Fibroblast of skin of left quadriceps (primary cell): ENCODE results near the gene MC1R.
A peak's percentile ranks its signal among the peaks of the same experiment; 100 is the strongest.

Source experiments
- DNase-seq, 2 experiments: peaks; one replicate each; pipeline ENCODE4 v3.0.0-alpha.2; 2013; ENCODE audit warnings: low read depth in 2 of 2

MC1R gene

DNA sequence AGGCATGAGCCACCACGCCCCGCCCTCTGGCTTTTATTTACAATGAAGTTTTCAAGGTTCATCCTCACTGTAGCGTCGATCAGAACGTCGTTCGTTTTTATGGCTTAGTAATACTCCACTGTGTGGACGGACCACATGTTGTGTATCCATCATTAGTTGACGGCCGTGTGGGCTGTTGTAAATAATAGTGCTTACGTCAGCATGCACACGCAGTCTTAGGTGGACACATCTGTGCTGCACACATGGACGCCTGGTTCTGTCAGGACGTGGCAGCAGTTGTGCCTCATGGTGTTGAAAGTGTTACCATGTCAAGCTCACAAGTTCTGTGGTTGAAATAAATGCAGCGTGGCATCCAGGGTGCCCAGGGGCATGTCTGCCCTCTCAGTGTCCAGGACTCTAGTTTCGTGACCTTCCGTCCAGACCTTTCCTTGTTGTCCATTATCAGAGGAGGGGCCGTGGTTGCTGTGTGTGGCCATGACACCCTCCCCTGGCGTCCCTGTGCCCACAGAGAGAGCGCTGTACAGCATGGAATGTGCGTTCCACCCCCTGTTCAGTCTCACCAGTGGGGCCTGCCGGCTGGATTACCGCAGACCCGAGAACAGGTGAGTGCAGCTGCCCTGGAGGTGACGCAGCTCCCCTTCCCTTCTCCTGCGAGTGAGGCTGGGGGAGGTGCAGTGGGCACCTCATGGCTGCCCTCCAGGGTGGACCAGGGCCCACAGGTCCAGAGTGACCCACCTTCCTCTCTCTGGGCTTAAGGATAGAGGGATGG is 23.0 kb upstream of the MC1R start:
- DNase-seq = no peak

DNA sequence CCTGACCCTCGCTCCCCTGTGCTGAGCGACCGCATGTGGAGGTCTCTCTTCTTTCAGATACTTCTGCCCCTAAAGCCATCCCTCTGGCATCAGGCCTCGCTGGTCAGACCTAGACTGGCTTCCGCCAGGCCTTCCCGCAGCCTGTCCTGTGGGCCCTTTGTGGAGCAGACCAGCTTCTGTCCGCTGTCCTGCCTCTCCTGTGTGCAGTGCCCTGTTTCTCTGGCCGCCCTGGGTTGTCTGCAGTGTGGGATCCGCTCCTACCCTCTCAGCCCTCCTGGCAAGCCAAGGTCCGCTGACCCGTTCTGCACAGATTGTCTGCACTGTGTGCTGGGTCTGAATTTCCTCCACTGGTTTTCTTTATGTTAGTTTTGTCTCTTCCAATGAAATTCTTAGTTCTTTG is 21.5 kb upstream of the MC1R start:
- DNase-seq = no peak

DNA sequence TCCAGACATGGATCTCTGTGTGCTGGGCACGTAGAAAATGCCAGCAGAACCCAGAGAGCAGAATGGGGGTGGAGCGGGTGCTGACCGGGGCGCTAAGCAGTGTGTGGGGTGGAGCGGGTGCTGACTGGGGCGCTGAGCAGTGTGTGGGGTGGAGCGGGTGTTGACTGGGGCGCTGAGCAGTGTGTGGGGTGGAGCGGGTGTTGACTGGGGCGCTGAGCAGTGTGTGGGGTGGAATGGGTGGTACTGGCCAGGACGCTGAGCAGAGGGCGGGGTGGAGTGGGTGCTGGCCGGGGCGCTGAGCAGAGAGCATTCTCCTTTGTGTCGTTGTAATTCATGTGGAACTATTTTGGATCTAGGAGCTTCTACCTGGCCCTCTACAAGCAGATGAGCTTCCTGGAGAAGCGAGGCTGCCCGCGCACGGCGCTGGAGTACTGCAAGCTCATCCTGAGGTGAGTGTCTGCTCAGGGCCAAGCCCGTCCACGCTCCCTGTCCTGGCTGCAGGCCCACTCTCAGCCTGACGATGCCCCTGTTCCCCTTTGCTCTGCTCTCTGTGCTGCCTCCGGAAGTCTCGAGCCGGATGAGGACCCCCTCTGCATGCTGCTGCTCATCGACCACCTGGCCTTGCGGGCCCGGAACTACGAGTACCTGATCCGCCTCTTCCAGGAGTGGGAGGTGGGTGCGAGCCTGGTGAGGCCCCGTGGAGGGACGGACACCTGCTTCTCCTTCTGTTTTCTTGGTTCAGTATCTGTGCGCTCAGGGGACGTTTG is 20.3 kb upstream of the MC1R start:
- no peak for DNase-seq

DNA sequence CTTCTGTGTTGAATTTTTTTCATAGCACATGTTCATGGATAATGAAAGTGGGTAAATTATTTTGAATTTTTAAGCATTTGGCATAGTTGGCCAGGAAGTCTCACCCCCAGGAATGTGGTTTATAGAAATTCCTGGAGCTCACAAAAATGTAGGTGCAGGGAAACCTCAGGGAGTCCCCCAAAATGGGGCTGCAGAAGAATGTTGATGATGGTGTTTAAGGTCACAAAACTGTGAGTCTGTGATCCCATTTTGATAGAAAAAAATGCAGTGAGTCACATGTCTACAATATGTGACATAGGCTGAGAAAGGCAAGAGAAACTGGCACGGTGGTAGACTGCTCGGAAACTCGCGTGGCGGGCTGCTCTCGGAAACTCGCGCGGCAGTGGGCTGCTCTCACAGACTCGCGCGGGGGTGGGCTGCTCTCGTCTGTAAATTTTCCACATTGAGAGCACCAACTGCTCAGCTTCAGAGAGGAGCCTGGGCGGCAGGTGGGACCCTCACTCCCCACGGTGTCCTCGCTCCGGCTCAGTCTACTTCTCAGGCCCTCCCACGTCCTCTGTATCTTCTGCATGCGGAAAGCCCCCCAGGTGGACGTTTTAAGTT is 18.7 kb upstream of the MC1R start:
- DNase-seq = no peak

DNA sequence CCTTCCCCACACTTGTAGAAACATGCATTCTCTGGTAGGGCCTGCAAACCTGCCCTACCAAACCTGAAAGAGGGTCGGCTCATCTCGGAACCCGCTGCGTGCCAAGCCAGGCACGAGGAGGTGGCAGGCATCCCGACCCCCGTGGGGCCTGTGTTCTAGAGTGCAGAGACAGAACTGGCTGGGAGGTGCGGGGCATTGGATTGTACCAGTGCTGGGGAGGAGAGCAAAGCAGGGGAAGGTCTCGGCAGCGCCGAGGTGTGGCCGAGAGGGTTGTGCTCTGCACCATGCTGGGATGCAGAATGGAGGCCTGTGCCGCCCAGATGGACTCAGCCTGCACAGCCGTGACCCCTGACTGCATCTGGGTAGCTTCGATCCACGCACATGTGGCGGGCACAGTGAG is 17.8 kb upstream of the MC1R start:
- no peak for DNase-seq

DNA sequence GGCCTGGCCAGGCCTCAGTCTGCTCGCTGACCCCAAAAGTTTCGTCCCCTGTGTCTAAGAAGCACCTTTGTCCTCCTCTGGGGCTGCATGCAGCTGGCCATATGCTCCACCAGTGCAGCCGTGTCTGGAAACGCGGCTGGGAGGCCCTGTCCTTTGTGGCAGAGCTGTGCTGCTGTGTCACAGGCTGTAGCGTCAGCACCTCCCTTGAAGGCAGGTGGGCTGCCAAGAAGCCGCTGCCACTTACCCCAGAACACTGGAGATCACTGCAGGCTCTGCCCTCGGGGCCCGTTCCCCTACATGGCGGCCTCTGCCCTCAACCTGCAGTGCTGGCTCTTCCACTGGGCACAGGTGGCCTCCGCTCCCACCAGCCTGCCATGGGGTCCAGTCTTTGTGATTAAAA is 15.7 kb upstream of the MC1R start:
- DNase-seq = no peak

DNA sequence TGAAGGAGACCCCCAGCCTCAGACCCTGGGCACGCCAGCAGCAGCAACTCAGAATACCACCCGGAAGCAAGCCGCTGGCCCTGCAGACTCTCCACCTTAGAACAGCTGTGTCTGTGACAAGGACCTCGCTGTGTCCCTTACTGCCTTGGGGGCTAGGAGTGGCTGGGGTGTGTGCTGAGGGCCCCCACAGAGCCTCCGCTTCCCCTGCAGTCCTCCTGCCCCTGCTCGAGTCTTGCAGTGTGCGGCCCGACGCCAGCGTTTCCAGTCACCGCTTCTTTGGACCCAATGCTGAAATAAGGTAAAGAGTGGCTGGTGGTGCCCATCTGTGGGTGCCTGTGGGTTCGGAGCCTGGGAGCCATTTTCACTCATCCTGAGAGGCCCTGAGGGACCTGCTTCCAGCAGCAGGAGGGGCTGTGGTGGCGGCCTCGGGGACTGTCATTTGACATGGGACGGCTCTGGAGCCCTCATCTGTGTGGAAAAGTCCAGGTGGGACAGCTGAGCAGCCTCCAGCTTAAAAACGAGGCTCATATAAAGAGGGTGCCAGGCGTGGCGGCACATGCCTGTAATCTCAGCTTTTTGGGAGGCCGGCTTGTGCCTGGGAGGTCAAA is 14.7 kb upstream of the MC1R start:
- no peak for DNase-seq

DNA sequence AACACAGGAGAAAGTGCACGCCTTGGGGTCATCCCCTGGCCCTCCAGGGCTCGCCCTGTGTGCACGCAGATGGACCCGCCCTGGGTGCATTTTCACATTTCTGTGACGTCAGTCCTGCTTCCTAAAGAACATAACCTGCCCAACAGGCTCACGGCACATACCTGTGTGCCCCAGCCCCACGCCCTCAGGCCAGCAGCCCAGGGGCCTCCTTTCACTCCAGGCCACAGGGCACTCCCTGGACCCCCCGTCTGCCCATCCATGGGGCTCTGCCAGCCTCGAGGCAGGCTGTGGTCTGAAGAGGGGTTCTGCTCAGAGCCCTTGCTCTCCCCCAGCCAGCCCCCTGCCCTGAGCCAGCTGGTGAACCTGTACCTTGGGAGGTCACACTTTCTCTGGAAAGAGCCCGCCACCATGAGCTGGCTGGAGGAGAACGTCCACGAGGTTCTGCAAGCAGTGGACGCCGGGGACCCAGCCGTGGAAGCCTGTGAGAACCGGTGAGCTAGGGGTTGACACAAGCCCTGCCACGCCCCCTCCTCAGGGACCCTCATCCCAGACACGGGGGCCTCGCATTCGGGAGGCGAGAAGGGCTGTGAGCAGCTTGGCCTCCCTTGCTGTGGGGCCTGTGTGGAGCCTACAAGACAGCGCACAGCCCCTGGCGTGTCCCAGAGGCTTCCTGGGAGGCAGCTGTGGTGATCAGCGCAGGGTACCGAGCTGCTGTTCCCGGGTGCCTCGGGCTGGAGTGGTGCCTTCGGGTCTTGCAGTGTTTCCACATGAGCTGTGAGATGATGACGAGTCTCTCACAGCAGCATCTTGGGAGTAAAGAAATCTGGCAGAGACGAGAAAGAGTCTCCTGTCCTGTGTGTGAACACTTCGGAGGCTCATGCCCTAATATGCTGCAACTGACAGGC is 13.8 kb upstream of the MC1R start:
- no peak for DNase-seq

DNA sequence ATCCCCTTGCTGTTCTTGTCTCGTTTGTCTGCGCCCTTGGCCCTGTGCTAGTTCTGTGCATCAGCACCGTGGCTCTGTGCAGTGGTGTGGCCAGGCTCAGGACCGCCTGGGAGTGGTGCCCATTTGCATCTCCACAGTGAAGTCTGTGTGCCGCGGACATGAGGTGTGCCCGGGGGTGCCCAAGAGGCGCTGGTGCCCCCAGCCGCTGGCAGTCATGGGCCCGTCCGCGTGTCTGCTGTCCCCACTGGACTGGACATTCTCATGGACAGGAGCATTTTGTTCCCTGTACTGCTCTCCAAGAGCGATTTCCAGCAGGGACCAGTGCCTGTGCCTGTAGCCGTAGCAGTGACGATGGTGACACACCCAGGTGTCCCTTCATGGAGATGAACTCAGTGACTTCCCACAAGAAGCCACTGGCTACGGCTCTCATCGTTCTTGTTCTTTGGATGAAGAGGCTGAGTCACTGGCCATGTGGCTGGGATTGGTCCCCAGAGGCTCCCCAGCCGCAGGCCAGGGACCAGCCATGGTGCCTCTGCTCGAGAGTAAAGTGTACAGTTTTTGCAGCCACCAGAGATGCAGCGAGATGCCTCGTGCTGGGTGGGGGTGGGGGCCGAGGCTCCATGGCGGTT is 13.0 kb upstream of the MC1R start:
- DNase-seq = no peak

DNA sequence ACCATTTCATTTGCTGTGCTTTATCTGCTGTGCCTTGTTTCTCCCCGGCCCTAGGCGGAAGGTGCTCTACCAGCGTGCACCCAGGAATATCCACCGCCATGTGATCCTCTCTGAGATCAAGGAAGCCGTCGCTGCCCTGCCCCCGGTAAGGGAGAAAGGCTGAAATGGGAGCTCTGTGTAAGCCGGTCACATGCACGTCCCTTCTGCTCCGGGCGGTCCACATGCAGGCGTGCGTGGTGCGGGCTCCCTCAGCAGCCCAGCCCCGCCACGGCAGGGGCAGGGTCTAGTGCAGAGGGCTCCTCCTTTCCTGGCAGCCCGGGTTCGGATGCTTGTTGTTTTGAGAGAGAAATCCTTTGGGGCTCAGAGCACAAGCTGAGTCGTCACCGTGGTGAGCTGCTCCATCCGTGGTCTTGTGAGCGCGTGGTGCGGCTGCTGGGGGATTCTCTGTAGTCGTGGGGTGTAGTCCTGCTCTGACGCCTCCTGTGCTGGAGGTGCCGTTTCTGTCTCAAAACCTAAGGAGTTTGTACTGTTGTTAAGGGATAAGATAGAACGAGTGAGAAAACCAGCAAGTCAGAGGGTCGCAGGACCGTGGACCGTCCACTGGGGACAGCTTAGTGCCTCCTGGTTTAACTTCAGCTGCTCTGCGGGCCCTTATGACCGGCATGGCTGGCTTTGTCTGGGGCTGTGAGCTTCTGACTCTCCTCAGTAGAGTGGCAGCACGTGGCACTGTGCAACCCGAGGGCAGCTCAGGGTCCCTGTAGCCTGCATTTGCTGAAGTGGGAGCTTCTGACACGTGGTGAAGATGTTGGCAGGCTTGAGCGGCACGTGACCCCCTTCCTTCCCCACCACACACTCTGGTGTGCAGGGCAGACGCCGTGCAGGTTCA is 12.3 kb upstream of the MC1R start:
- DNase-seq = no peak

DNA sequence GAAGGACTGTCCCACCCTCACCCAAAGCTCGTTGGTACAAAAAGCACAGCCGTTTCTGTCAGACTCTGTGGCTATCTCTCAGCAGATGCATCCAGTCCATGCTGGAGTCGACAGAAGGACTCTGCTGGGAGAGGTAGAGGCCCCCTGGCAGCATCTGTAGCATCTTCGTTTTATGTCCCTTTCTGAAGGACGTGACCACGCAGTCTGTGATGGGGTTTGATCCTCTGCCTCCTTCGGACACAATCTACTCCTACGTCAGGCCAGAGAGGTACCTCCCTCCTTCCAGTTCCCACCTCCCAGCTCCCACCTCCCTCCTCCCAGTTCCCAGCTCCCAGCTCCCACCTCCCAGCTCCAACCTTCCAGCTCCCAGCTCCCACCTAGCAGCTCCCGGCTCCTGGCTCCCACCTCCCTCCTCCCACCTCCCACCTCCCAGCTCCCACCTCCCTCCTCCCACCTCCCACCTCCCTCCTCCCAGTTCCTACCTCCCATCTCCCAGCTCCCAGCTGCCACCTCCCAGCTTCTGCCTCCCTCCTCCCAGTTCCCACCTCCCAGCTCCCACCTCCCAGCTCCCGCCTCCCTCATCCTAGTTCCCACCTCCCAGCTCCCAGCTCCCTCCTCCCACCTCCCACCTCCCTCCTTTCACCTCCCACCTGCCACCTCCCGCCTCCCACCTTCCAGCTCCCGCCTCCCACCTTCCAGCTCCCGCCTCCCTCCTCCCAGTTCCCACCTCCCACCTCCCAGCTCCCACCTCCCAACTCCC is 11.4 kb upstream of the MC1R start:
- DNase-seq = no peak

DNA sequence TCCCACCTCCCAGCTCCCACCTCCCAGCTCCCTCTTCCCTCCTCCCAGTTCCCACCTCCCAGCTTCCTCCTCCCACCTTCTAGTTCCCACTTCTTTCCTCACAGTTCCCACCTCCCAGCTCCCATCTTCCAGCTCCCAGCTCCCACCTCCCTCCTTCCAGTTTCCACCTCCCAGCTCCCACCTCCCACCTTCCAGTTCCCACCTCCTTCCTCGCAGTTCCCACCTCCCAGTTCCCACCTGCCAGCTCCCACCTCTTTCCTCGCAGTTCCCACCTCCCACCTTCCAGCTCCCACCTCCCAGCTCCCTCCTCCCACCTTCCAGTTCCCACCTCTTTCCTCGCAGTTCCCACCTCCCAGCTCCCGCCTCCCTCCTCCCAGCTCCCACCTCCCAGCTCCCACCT is 10.4 kb upstream of the MC1R start:
- no peak for DNase-seq

DNA sequence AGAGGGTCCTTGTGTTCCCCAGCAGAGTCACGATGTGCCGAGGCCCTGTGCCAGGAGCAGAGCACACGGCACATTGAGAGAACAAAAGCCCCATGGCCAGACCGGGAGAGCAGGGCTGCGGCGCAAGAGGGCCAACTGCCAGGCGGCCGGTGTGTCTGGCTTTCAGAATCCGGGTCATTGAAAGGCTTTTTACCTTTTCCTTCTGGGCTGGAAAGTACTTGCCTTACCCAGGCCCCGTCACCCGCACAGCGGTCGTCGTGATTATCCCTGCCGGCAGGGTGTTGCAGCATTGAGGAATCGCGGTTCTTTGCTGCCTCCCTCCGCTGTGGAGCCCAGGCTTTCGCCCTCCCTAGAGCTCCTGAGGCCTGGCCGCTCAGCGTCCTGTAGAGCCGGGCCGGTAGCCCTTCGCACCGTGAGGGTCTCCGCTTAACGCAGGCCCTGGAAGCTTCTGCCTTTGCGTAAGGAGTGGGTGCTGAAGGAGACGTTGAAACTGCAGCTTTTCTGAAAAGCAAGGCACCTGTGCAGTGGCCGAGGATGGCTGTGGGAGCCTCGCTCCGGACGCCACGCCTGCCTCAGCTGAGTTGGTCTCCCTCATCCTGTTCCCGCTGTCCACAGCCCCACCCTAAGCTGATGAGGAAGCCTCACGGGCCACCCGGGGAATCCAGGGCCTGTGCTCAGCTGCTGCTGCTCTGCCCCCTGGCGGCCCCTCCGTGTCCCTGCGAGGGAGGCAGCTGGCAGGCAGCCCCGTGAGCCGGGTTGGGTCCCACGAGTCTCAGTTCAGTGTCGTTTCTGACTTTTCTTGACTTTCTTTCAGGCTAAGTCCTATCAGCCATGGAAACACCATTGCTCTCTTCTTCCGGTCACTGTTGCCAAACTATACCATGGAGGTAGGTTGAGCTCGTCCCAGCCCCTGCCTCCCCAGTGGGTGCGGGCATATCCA is 8.6 kb upstream of the MC1R start:
- DNase-seq = peak in 1 of 2 experiments; percentile 34

DNA sequence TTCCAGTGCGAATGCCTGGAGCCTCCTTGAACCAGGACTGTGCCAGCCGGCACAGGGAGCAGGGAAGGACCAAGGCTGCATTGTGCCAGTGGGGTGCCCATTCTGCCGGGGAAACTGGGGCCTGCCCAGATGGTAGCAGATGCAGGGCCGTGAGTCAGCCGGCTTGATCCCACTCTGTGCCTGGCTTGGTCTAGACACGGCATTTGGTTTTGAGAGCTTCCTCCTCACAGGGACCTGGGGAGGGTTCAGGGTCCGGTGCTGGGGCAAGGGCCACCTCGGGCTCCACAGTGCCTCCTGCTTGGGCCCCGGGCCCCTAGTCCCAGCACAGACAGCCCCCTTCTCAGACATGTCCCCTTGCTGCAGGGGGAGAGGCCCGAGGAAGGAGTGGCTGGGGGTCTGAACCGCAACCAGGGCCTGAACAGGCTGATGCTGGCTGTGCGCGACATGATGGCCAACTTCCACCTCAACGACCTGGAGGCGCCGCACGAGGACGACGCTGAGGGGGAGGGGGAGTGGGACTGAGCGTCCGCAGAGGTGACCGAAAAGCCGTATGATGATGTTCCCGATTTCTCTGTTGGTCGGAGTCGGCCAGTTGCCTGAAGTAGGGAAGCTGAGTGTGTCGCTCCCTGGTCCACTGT is 7.8 kb upstream of the MC1R start:
- DNase-seq = no peak

DNA sequence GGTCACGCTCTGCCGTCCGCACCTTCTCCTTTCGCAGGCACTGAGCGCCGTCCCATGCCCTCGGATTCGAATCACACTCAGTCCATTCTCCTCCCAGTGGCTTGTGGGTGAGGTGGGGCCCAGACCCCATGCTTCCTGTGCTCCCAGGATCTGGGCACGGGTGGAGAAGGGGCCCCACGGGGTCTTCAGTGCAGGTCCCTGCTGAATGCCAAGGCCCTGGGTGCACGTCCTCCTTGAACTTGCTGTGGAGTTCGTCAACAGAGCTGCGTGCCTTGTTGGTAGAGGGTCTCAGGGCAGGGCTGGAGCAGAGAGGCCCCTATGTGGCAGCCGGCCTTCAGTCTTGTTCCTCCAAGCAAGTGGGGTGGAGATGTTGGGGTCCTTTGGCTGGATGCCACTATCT is 7.3 kb upstream of the MC1R start:
- DNase-seq = no peak

DNA sequence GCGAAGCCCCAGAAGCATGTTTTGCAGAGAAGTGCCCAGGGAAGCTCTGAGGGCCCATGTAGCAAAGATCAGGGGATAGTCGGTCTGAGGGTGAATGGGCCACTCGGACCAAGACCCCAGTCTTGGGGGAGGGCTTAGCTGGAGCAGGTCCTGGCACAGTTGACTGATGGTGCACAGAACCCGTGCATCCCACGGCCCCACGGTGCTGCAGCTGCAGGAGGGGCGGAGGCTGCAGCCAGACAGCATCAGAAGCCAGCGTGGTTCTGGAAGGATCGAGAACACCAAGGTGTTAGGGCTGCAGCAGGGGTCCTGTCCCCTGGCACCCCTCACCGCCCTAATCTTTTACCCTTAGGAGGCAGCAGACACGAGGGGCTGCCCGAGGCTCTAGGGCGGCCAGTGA is 6.5 kb upstream of the MC1R start:
- DNase-seq = no peak

DNA sequence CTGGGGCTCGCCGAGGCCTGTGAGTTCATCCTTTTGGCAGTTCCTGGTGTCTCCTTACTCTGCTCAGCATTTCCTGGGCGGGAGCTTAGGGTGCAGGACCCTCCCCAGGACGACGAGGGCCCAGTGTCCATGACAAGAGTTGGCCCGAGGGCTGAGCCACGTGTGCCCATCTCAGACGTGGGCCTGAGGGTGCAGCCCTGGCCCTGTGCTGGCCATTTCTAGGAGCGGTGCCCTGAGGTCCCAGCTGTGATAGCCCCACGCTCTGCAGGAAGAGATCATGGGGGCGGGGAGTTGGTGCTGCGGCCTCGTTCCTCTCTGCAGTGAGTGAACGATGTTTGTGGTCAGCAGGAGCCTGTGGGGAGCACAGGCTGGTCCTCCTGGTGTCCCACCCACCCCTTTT is 6.0 kb upstream of the MC1R start:
- no peak for DNase-seq
